Amniotic stem cell (primary cell): ENCODE data around the gene SLC25A31.

Experiments
- DNase-seq: peaks from one replicate; lab custom pipeline; 2025; lab: John Stamatoyannopoulos, UW

Gene SLC25A31

DNA sequence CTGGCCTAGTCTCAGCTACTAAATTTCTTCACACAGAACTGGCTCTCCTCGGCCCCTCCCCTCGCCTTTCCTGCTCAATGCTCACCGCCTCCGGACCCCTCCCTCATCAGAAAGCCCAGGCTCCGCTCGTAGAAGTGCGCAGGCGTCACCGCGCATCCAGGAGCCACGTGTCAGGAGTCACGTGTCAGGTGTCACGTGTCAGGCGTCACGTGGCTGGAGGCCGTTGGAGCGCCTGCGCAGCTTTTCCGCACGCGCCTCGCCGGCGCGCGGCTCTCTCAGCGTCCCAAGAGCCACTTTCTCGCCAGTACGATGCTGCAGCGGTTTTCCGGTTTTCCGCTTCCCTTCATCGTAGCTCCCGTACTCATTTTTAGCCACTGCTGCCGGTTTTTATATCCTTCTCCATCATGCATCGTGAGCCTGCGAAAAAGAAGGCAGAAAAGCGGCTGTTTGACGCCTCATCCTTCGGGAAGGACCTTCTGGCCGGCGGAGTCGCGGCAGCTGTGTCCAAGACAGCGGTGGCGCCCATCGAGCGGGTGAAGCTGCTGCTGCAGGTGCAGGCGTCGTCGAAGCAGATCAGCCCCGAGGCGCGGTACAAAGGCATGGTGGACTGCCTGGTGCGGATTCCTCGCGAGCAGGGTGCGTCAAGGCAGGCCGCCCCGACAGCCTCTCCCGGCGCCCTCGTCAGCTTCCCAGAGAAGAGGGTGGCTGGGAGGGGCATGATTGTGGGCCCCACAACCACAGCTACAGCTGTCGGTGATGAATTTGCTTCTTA lies at the start of gene SLC25A31:
SLC25A31 (plus strand) TSS at position 259 of the 772 bp plus-strand sequence; CDS start at position 405, 146 bp downstream.
- no peak for DNase-seq

DNA sequence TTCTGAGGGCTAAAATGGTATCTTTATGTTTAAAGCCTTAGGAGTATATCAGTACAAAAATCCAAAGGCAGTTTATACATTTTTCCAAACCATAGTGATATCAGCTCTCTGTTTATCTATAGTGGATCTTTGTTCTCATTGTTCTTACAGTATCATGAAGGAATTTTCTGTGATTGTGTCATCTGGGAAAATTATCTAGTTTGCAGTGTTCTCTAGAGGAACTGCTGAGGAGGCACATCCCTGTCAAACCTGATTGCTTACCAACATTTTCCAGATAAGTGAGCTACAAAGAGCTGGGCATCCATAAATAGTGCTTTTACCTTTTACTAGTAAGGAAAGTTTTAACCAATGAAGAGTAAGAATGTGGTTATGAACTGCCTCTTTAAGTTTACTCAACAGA lies 44.9 kb upstream of the SLC25A31 start:
- DNase-seq: no peak

DNA sequence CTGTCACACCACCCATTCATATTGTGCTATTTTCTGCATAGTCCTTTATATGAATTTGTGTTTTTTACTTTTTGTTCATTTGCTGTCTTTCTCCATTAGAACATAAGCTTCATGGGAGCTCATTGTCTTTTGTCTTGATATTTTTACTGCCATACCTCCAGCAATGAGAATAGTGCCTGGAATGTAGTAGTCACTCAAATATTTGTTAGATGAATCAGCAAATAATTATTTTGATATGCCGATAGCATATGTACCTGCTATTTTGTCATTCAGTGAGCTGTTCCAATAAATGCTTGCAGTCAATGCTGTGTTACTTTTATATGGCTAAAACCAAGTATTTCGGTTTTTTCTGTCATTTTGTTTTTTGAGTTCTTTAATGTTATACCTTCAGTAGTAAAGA lies 43.5 kb upstream of the SLC25A31 start:
- no peak for DNase-seq

DNA sequence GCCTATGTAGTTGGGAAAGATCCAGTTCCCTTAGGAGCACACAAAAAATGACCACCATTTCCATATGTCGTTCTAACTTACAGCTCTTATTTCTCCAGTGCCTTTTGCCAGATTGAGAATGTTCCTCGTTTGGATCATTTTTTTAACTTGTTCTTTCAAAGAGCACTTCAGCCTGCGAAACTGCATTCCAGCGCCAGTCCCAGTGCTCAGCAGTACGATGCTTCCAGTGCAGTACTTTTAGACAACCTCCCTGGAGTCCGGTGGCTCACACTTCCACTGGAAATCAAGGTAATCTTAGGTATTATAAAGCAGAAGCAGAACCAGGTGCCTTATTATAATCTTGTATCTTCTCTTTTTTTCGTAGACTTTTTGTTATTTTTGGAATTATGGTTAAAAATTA lies 42.6 kb upstream of the SLC25A31 start:
- no peak for DNase-seq

DNA sequence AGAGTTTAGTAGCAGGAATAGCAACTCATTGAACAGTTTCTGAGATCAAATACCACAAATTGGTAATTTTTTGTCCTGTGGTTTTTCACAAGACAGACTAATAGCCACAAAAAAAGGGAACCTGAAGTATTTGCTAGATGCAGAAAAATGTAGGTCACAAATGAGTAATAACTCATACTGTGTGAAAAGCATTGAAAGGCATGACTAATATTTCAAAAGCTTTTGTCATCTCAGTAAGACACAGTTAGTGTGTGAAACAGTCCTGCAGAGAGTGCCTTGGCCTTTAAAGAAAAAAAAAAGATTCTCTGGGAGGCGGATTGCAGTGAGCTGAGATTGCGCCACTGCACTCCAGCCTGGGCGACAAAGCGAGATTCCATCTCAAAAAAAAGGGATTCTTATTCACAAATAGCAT lies 31.4 kb upstream of the SLC25A31 start:
- DNase-seq: peak; percentile 47

DNA sequence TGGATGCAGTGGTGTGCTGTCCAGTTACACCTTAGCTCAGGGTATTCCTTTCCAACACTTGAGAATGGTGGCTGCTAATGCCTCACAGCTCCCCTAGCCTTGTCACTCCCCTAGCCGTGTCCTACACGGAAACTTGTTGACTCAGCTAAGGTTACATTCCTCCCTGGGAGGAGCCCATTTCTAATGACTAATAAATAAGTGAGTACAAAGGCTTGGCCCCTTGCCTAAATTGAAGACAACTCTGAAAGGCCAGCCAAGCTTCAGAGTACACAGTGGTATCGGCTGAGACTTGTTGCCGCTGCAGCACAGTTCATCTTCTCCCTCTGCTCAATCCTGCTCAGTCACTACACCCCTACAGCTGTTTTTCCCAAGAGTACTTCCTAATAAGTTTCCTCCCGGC lies 21.2 kb upstream of the SLC25A31 start:
- no peak for DNase-seq

DNA sequence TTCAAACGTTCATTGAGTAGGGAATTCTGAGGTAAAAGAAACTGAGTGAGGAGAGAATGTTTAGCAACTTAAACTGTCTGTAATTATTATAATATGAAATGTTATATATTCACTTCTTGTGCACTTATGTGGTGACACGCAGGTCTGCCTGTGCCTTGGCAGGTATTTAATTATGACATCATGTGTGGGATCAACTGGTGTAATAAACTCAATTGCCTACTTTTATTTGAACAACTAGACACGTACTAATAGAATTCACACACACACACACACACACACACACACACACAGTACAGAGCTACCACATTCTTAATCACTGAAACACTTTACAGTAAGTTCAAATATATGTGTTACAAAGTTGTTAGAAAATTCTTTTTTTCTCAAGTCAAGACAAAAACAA lies 20.7 kb upstream of the SLC25A31 start:
- DNase-seq: no peak

- no peak for DNase-seq
Measured at GRCh38 chr4:127731406-127731805, 1.2 kb downstream of the SLC25A31 start.

DNA sequence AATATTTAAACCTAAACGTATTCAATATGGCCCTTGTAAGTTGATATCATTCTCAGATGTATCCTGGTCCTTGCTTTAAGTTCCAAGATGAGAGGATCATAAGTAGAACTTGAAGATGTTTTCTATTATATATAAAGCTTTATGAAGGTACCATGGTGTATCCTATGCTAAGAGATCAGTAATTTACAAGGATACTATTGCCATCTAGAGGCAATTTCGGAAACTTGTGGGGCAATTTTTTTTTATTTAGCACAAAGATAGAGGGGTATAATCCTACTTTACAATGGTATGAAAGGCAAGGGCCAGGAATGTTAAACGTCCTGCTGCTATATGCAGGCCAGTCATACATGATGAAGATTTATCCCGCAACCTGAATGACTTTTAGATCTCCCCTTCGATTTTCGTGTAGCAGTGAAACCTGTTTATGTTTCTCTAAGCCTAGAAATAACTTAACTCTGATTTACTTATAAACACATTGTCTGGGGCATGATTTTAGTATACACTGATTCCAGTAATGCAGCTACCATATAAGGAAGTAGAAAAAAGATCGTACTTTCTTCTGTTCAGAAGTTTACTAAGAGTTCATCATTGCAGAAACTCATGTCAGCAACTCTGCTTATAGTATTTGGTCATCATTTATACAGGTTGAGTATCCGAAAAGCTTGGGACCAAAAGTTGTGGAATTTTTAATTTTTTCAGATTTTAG lies 2.6 kb downstream of the SLC25A31 start:
- peak; percentile 11 for DNase-seq

GRCh38 chr4:127734976-127735375 lies 4.8 kb downstream of the SLC25A31 start:
- no peak for DNase-seq

DNA sequence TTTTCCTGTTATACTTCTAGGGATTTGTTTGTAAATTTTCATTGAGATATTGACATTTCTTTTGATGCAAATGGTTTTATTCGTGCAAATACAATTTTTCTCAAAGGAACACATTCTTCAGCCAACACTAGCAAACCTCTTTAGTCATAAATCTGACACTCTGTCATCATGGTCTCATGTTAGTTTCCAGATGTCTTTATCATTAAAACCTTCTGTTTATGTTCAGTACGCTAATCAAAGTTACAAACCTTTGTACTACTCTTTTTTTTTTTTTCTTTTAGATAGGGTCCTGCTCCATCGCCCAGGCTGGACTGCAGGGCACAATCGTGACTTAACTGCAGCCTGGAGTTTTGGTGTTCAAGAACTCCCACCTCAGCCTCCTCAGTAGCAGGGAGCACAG lies 7.1 kb downstream of the SLC25A31 start:
- no peak for DNase-seq

- DNase-seq: no peak
Measured at GRCh38 chr4:127741247-127741646, 11.0 kb downstream of the SLC25A31 start.

GRCh38 chr4:127747883-127748282 lies 17.7 kb downstream of the SLC25A31 start:
- no peak for DNase-seq

DNA sequence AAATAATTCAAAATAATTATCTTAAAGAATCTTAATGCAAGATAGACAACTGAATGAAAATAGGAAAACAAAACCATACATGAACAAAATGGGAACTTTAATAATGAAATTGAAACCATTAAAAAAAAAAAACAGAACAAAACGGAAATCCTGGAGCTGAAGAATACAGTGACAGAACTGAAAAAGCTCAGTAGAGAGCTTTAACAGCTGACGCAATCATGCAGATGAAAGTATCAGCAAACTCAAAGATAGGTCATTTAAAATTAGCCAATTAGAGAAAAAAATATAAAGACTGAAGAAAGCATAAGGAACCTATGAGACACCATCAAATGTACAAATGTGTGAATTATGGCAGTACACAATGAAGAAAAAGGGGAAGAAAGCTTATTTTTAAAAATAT lies 18.8 kb downstream of the SLC25A31 start:
- DNase-seq: no peak

- no peak for DNase-seq
Measured at GRCh38 chr4:127756906-127757305, 26.7 kb downstream of the SLC25A31 start.

GRCh38 chr4:127759228-127759820 lies 29.1 kb downstream of the SLC25A31 start:
- no peak for DNase-seq

GRCh38 chr4:127759893-127760292 lies 29.7 kb downstream of the SLC25A31 start:
- DNase-seq: no peak

DNA sequence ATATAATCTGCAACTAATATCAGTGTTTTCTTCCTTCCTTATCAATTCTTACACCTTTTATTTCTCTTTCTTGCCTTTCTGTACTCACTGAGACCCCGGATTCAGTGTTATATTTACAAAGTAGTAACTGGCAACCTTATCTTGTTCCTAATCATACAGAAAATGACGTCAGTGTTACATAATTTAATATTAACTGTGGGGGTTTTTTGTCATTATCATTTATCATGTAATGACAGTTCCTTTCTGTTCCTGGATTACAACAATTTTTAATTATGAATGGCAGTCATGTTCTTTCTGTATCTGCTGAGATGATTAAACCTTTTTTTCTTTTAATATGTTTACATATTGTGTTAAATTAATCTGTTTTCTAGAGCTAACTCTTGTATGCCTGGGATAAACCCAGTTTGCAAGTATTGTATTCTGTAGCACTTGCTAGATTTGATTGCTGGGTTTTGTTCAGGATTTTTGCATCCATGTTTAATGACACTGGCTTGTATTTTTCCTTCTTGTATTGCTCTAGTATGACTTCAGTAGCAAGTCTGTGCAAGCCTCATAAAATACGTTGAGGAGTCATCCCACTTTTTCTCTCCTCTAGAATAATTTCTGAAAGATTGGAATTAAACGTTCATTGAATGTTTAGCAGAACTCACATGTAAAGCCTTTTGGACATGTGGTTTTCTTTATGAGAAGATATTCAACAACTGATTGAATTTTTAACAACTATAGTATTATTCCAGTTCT lies 41.5 kb downstream of the SLC25A31 start:
- no peak for DNase-seq

DNA sequence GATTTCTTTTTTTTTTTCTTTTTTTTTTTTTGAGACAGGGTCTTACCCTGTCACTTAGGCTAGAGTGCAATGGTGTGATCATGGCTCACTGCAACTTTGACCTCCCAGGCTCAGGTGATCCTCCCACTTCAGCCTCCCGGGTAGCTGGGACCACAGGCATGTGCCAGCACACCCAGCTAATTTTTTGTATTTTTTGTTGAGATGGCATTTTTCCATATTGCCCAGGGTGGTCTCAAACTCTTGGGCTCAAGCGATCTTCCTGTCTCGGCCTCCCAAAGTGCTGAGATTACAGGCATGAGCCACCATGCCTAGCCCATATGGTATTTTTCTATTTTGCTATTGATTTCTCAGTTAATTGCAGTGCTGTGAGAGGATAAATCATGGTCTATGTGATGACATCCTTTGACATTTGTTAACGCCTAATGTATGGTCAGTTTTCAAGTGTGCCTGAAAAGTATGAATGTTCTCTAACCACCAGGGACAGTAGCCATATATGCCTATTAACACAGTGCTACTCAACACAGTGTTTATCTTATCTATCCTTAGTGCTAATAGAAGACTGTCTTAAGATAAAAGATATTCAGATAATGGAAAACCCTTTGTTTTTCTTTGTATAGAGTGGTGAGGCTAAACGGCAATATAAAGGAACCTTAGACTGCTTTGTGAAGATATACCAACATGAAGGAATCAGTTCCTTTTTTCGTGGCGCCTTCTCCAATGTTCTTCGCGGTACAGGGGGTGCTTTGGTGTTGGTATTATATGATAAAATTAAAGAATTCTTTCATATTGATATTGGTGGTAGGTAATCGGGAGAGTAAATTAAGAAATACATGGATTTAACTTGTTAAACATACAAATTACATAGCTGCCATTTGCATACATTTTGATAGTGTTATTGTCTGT lies 42.8 kb downstream of the SLC25A31 start:
- no peak for DNase-seq

- no peak for DNase-seq
Measured at GRCh38 chr4:127775843-127776242, 45.6 kb downstream of the SLC25A31 start.

DNA sequence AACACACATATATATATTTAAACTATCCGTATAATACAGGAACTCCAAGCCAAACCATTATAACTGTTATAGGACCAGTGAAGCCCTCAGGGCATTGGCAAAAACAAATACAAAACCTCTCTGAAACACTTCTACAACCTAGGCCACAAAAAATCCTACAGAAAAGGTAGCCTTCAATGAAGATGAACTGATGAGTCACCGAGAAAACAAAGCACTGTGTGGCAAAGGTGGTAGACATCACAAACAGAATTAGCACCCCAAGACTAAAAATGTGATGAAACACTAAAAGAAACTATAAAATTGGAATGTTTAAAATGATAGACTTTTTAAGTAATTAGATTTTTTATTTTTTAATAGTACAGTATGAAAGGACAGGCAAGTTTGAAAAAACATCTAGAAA lies 46.4 kb downstream of the SLC25A31 start:
- DNase-seq: no peak
